Tongue (tissue), 2 donors: Measurements from ENCODE around the gene RRAS2. TPM values are rescaled to one million over a fixed set of nuclear protein-coding genes. Genes with fewer than 3 reads are reported as not detected.
A peak's percentile ranks its signal among the peaks of the same experiment; 100 is the strongest.
"Not testable (repeated sequence)": the region's sequence is repeated elsewhere in the genome, so short reads cannot be mapped to it uniquely, and the experiment has no call there.

Source experiments
- DNase-seq: peaks from one replicate; pipeline ENCODE4 v3.0.0-alpha.2; 2015
- total RNA-seq: library from RNA; depleted of rRNA; stranded (reverse); fragments of >200 nt; gene quantifications from one replicate; pipeline ENCODE4 v1.2.3, GENCODE V29; 2014

Gene RRAS2
- total RNA-seq, 1 donor from 2014 or later: 67.2 TPM

DNA sequence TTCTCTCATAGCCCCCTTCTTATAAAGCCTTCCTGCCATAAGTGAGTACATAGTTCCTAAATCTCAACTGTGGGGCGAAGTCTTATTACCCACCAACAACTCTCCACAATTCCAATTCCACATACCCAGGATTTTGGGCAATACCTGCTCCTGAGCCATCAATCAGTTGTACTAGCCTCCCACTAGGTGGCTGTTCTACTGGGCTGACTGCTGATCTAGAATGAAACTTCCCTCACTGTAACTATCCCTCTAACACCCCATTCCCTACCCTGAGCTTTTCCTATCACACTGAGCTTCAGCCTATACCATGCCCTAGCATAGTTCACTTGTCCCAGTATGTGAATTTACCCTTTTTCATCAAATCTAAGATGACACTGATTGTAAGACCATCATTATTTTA, 52.5 kb downstream of the RRAS2 start:
- DNase-seq: no peak

DNA sequence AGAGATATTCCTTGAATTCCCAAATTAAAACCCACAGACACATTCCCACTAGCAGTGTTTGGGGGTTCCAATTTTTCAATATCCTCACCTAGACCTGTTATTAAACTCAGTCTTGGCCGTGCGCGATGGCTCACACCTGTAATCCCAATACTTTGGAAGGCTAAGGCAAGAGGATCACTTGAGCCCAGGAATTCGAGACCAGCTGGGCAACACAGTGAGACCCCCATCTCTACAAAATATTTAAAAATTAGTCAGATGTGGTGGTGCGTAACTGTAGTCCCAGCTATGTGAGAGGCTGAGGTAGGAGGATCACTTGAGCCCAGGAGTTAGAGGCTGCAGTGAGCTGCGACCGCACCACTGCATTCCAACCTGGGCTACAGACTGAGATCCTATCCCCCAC, 53.3 kb downstream of the RRAS2 start:
- no peak for DNase-seq

DNA sequence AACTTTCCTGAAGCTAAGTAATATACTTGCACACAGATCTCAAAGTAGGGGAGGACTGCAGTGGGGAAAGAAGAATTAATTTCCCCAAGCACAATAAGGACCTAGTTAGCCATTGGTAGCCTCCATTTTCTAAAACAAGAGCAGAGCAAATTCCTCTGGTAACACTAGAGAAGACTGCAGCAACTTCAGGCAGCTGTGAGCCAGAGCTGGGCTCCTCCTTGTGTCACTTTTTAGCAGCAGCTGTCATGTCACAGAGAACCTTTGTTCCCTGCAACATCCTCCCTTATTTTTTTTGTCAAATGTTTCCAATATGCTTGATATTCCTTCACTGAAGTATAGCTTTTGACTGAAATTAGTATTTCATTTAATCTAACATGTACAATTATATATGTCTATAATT, 54.4 kb downstream of the RRAS2 start:
- peak; percentile 80 for DNase-seq

DNA sequence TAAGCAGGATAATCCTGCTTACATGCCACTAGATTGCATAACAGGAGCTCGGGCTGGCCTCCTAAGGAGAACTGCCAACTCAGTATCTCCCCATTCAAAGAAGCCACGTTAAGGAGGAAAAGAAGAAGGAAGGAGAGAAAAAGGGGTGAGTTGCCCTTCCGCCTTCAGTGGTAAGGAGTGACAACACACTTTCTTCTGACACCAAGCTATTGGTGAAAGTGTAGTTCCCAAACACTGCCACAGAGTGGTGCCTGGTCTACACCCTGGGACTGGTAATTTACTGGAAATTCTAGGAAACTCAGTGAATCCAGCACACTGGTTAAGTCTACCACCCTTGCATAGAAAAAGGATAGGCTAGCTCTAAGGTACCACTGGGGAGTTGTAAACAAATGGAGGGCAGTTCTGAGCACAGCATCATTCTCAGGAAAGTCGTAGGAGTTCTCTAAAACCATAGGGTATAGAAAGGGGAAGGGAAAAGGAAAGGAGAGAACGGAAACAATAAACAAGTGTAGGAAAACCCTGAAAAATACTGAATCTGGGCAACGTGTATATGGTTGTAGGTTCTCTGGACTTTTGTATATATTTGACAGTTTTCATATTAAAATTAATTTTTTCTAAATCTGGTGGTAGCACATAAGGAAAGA, 58.2 kb downstream of the RRAS2 start:
- DNase-seq: peak; percentile 71

DNA sequence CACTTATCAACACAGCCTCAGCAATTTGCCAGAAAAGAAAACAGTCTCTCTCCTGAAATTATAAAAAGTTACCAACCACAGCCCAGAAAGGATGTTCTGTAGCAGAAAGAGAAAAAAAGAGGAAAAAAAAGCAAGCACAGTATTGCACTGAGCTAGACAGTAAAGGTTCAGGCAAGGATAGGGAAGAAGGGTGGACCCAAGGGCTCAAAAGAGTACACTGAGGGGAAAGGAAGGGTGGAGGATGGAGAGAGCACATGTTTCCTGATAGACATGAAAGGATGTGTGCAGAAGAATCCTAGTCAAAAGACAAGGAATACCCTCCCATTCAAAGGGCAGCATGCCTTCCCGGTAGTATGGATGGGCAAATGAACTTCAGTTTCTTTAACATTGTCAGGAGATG, 59.1 kb downstream of the RRAS2 start:
- no peak for DNase-seq

DNA sequence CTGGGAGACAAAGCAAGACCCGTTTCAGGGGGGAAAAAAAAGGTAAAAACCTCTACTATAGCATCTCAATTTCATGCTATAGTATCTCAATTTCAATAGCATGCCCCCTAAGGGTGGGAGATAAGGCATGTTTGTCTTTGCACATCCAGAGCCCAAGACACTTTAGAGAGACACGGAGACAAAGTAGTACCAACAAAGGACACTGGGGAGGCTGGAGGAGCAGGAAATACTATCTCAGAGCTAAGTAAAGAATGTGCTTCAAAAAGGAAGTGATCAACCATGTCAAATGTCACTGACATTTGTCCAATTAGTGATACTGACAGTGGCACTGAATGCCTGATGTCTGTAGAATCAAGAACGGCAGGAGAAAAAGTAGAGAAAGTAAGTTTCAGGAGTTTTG, 68.6 kb downstream of the RRAS2 start:
- DNase-seq: no peak

DNA sequence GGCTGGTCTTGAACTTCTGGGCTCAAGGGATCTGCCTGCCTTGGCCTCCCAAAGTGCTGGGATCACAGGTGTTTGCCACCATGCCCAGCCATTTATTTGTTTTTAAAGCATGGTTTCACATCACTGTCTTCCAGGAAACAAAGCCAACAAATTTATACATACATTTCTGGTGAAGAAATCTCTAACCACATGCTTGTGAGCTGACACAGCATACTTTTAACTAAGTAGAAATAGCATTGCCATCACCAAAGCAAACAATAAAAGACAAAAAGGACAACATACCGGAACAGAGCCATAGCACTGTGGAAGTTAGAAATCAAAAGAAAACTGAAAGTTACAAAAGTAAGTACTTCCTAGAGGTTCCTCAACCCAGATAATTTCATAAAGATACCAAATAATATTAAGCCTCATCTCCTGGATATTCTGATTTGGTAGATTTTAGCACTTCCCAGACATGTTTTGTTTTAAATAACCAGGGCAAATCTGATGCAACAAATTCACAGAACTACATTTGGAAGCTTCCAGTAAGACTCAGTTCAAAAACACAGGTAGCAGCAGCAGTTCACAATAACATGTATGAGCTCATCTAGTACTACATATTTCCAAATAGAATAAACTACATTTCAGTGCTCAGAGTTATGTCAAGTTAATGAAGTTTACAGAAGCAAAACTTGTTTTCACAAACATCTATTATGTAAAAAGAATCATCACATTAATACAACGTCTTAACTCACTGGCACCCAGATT, 70.6 kb downstream of the RRAS2 start:
- DNase-seq: no peak

DNA sequence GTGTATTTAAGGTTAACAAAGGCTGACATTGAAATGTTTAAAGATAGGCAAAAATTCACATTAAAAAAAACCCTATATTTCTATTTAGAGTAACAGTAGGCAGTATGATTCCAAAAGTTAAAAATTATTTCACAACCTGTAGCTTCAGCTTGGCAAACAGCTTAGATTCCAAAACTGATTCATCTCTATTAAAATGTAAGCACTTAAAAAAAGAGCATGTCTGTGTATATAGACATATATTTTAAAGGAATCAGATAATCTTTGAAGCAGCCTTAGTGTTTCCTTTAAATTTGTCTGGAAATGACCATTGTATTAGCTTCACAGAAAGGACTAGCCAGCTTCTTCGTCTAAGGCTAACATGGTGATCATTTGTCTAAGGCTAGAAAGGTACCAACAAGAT, 80.1 kb downstream of the RRAS2 start:
- not testable (repeated sequence) for DNase-seq

DNA sequence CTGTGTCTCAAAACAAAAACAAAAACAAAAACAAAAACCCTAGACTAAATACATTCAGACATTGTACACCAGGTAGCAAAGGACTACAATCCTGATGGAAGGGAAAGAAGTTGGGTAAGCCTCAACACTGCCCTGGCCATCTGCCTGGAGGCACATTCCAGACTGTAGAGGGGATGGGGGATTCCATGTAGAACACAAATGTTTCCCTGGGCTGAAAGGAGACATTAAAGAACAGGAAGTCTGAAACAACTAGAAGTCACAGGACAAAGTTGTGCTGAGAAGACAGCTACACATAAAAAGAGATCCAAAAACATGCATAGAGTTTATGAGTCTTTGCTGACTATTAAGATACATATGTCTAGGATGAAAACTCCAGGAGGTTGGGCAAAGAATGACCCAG, 83.9 kb downstream of the RRAS2 start:
- no peak for DNase-seq

DNA sequence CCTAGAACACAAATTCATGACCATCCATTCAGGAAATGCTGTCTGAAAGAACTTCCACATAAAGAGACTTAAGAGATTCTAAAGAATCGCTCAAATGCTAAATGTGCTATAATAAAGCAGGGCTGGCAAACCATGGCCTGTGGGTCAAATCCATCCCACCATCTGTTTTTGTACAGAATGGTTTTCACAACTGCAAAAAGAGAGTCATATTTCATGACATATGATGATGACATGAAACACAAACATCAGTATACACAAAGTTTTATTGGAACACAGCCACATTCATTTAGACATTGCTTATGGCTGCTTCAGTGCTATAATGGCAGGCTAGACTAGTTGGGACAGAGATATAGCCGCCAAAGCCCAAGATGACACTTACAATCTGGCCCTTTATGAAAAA, 85.1 kb downstream of the RRAS2 start:
- no peak for DNase-seq

DNA sequence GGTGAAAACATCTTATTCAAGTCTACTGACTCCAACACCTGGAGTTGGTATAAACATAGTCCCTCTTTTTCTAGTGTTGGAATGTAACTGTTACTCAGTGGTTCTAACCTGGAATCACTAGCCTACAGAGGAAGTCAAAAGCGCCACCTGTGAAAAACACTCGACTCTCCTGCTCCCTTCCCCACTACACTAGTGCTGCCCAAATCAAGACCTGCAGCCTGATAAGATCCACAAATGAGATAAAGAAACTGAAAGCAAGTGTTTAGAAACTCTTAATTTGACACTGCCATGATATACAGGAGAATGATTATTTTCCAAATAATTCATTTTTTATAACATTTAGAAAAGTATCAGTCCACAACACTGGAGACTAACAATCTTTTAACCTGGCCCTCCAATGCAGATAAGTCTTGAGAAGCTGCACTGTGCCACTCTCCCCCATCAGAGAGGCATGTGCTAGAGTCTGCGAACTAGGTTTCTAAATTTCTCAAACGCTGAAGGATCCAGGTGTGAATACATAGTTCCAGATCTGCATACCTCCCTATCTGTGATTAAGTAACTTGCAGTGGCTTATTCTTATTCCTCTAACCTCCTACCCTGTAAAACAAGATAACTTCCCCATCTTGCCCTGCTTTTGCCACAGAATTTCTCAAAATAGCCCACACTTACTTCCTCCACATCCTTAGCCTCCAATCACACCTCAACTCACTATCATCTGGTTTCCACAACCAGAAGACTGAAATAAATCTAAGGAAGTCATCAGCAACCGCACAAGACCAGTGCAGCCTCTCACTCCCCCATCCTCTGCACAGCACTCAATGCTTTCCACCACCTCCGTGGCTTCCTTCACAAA, 88.1 kb downstream of the RRAS2 start:
- no peak for DNase-seq

DNA sequence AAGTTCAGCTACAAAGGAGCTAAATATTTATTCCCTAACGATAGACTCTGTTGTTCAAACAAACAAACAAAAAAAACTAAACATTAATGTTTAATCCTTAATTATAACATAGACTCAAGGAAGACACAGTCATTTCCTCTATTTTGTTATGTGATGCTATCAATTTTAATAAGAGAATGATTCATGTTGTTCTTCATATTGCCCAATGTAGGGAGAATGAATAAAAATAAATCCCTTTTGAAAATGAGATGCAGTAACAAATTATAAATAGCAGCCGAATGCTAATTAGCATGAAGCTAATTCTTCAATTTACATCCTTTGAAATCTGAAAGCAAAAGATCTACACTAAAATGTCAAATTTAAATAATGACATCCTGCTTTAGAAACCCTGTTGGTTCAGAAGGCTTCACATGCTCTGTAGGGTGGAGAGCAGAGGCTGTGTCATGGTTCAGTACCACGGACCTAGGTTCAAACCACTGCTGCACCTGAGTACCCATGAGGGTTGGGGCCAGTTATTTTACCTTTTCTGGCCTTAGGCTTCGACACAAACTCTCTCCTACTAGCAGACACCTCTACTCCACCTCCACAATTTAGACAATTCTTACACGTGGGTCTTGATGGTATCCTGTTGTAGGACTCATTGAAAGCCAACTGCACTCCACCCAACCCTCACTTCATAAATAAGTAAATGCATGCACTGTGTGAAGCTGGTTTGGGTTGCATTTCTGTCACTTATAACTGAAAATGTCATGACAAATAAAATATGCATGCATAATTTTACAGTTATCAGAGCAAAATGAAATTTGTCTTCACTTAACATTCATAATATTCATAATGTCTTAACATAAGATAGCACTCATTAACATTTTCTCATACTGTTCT, 89.0 kb downstream of the RRAS2 start:
- DNase-seq: no peak

DNA sequence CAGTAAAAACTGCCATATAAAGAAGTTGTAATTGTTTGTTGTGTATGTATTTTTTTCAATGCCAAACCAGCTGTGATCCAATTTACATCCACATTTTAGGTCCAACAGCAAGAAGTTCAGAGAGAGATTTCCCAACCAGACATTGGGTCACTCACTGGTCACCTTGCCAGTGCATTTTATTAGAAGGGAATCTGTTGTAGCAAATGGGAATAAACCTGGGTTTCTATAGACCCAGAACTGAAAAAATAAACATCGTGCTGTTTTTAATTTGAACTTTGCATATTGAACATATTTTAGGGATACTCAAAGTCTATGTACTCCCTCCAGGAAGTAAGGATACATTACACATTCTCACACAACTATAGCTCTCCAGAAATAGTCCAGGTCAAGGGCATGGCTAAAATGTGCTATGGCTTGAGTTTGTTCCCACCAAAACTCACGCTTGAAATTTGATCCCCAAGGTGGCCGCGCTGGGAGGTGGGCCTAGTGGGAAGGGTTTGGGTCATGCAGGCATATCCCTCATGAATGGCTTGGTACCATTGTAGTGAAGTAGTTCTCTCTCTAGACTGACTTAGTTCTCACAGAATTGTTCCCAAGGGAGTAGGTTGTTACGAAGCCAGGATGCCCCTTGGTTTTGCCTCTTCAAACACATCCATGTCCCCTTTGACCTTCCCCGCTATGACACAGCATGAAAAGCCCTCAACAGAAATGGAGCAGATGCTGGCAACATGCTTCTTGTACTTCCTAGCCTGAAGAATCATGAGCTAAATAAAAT, 90.9 kb downstream of the RRAS2 start:
- no peak for DNase-seq

DNA sequence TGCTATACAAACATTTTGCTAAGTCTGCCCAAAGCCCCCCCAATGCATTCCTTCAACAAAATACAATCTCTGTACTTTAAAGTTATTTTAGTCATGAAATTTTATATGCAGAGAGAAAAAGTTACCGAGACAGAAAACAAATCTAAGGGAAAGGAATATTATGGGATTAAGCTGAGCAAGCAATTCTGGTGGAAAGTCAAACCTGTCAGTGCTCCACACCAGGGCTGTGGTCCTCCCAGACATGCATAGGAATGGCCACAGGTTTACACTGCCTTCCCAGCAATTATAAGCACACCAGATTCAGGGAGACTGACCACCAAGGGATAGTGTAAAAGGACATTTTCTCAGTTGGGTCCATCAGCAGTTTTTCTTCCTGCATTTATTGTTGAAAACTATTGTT, 92.4 kb downstream of the RRAS2 start:
- DNase-seq: no peak

DNA sequence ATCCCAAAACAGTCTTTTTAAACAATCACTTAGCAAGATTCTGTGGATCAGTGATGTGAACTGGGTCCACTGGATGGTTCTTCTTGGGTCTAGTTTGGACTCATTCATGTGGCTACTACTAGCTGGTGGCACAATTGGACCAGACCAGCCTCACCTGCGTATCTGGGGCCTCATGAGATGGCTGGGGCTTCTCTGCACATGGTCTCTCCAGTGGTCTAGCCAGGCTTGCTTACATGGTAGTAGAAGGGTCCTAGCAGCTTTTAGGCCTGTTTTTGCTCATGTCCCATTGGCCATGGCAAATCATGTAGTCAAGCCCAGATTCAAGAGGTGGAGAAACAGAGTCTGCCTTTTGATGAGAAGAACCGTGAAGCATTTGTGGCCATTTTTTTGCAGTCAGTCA, 94.0 kb downstream of the RRAS2 start:
- DNase-seq: no peak

DNA sequence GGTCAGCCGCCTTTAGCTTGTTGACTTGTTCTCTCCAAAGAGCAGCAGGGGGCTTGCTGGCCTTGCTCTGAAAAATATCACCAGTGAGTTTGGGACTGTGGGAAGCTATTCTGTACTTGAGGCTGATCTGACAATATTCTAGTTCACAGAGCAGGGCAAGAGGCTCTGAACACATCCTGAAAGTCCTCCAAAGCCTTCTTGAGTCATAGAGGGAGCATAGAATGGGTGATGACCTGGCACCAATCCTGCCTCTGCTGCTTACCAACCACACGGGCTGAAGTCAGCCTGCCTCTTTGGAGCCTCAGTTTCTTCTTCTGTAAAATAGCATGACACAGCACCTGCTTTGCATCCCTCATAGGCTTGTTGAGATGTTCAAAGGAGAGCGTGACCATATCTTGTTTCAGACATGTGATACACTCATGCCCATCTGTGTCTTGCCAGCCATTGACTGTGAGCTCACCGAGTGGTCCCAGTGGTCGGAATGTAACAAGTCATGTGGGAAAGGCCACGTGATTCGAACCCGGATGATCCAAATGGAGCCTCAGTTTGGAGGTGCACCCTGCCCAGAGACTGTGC, 96.6 kb downstream of the RRAS2 start:
- DNase-seq: no peak

DNA sequence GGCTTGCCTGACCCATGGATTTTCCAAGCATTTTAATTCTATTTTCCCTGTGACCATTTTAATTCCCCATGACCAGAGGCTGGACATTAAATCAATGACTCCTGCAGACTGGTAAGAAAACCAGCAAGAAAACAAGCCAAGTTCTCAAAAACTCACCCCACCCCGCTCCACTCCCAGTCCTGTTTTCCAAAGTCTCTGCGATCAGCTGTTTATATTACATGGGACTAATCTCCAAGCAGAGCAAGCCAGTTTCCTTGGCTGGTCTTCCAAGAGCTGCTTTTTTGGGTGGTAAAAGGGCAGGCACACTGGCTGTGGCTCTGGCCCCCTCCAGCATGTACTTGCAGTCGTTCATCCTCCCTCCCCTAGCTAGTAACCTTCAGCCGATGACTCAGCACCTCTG, 97.9 kb downstream of the RRAS2 start:
- DNase-seq: peak; percentile 78

DNA sequence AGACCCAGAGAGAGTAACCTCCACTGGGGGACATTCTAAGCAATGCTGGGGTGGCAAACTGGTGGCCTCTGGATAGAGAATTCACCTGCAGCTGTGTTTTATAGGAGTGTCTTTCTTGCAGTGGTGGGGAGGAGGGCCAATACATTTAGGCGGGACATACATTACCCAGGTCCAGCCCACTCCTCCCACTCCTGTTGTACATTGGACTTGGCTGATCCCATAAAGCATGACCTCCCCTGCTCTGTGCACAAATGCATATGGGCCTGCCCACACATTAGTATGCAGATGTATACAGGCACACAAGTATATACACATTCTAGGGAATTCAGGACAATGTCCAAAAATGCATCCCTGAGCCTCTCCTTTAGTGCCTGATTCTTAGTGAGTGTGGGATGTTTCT, 99.1 kb downstream of the RRAS2 start:
- no peak for DNase-seq

DNA sequence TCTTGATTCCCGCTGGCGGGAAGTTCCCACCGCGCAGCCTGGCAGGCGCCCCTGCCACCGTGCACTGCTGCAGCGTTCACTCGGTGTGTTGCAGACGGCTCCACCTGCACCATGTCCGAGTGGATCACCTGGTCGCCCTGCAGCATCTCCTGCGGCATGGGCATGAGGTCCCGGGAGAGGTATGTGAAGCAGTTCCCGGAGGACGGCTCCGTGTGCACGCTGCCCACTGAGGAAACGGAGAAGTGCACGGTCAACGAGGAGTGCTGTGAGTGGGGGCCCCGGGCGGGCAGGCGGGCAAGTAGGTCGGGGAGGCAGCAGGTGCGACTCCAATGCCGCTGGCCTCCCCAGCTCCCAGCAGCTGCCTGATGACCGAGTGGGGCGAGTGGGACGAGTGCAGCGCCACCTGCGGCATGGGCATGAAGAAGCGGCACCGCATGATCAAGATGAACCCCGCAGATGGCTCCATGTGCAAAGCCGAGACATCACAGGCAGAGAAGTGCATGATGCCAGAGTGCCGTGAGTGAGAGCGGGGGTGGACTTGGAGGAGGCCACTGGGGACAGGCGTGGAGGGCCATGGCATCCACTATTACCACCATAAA, 99.7 kb downstream of the RRAS2 start:
- DNase-seq: peak; percentile 14

DNA sequence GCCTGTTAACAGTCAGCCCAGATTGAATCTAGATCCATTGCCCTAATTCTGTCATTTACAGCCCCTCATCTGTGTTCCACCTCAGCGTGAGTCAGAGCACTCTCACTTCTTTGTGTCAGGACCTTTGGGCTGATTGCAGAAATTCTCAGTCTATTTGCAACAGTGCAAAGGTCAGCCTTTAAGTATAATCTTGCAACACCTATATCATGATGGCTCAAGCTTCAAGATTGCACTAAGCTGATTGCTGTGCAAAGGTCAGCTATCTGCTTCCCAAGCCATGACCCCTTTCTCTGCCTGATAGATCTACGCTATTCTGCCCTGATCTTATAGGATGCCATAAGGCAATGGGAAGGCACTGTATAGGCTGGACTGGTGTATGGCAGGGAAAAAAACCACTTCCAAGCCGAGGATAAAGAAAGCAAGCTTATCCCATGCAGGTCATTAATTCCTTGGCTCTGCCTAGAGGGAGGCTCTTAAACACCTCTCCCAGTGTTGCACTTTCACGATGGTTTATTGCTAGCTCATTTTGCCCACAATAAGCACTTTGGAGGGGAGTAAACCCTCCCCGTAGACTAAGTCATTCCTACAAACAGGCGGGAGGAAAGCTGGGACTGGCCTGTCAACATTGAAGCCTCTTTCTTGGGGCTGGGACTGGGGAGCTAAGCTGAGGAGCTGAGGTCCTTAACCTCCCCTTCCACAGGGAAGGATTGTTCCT, 100.6 kb downstream of the RRAS2 start:
- DNase-seq: no peak
